Endothelial cell (in vitro differentiated cells): ENCODE results near the gene SYPL1. TPM values are rescaled to one million over a fixed set of nuclear protein-coding genes. Genes with fewer than 3 reads are reported as not detected.

Source experiments
- DNase-seq: peaks from one replicate; pipeline ENCODE4 v3.0.0; 2021; ENCODE audit warnings: low spot score
- H3K27ac Mint-ChIP-seq: one replicate; pipeline ENCODE4 v1.8.0; 2021; ENCODE audit warnings: mixed read lengths, inconsistent platforms; ENCODE audit not compliant: unreplicated experiment
- H3K27me3 Mint-ChIP-seq: one replicate; pipeline ENCODE4 v1.8.0; 2021; ENCODE audit warnings: mild to moderate bottlenecking, moderate library complexity, mixed read lengths, inconsistent platforms; ENCODE audit not compliant: unreplicated experiment
- H3K36me3 Mint-ChIP-seq: one replicate; pipeline ENCODE4 v1.8.0; 2021; ENCODE audit warnings: mild to moderate bottlenecking, low read depth, mixed read lengths, inconsistent platforms; ENCODE audit not compliant: unreplicated experiment
- H3K4me1 Mint-ChIP-seq: one replicate; pipeline ENCODE4 v1.8.0; 2021; ENCODE audit warnings: mild to moderate bottlenecking, mixed read lengths, inconsistent platforms; ENCODE audit not compliant: unreplicated experiment
- H3K4me3 Mint-ChIP-seq: one replicate; pipeline ENCODE4 v1.8.0; 2021; ENCODE audit warnings: mild to moderate bottlenecking, mixed read lengths, inconsistent platforms; ENCODE audit not compliant: unreplicated experiment
- H3K9me3 Mint-ChIP-seq: one replicate; pipeline ENCODE4 v1.8.0; 2021; ENCODE audit warnings: mixed read lengths, inconsistent platforms; ENCODE audit not compliant: unreplicated experiment
- total RNA-seq: library from RNA; stranded (reverse); fragmentation: NEBNext Ultra II Directional; extraction: Animal tissue kit (Norgen Biotek cat#: 25700); gene quantifications from one replicate; pipeline ENCODE4 v1.2.1, GENCODE V29; 2021; ENCODE audit not compliant: unreplicated experiment
- TF ChIP-seq, protein P1 (sequence below): fragments of 200-600 bp; sonication (generic); IDR thresholded peaks from one replicate; pipeline ENCODE4 v1.5.0; 2021; ENCODE audit warnings: antibody characterized with exemption; ENCODE audit not compliant: unreplicated experiment

The SYPL1 gene
- total RNA-seq, 1 donor from 2014 or later, result 92.7 TPM

DNA sequence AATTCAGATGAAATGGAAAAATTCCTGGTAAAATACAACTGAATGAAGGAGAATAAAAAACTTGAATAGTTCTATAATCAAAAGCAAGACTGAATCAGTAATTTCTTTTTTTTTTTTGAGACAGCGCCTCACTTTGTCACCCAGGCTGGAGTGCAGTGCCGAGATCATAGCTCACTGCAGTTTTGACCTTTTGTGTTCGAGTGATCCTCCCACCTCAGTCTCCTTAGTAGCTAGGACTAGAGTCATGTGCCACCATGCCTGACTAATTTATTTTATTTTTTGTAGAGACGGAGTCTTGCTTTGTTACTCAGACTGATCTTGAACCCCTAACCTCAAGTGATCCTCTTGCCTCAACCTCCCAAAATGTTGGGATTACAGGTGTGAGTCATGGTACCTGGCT lies 26.1 kb downstream of the SYPL1 start:
- no peak overlapping the region for H3K27ac Mint-ChIP-seq
- DNase-seq, result no peak
- H3K27me3 Mint-ChIP-seq, result no peaks in the 10 kb centered on the region
- TF ChIP-seq, protein P1, sequence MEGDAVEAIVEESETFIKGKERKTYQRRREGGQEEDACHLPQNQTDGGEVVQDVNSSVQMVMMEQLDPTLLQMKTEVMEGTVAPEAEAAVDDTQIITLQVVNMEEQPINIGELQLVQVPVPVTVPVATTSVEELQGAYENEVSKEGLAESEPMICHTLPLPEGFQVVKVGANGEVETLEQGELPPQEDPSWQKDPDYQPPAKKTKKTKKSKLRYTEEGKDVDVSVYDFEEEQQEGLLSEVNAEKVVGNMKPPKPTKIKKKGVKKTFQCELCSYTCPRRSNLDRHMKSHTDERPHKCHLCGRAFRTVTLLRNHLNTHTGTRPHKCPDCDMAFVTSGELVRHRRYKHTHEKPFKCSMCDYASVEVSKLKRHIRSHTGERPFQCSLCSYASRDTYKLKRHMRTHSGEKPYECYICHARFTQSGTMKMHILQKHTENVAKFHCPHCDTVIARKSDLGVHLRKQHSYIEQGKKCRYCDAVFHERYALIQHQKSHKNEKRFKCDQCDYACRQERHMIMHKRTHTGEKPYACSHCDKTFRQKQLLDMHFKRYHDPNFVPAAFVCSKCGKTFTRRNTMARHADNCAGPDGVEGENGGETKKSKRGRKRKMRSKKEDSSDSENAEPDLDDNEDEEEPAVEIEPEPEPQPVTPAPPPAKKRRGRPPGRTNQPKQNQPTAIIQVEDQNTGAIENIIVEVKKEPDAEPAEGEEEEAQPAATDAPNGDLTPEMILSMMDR, result no peak
- no peaks in the 10 kb centered on the region for H3K9me3 Mint-ChIP-seq
- H3K4me3 Mint-ChIP-seq, result no peak overlapping the region
- H3K4me1 Mint-ChIP-seq, result peaks cover 8% of the 10 kb centered on the region
- H3K36me3 Mint-ChIP-seq, result peaks cover 10% of the 10 kb centered on the region

GRCh38 chr7:106085015-106085414 lies 27.1 kb downstream of the SYPL1 start:
- Mint-ChIP-seq H3K4me1 (peaks cover 11% of the 10 kb centered on the region), H3K9me3 (no peaks in the 10 kb centered on the region), H3K27me3 (peaks cover 2% of the 10 kb centered on the region), H3K27ac (no peak overlapping the region), H3K4me3 (no peak overlapping the region), H3K36me3 (peaks cover 5% of the 10 kb centered on the region)
- DNase-seq, result no peak
- TF ChIP-seq, protein P1, result no peak

GRCh38 chr7:106083717-106084116 lies 28.4 kb downstream of the SYPL1 start:
- DNase-seq, result no peak
- H3K4me3 Mint-ChIP-seq, result no peak overlapping the region
- peak overlapping the region; percentile 16 for H3K27ac Mint-ChIP-seq
- H3K27me3 Mint-ChIP-seq, result peaks cover 4% of the 10 kb centered on the region
- no peaks in the 10 kb centered on the region for H3K9me3 Mint-ChIP-seq
- TF ChIP-seq, protein P1, result no peak
- peaks cover 5% of the 10 kb centered on the region for H3K36me3 Mint-ChIP-seq
- peaks cover 18% of the 10 kb centered on the region for H3K4me1 Mint-ChIP-seq

- Mint-ChIP-seq H3K36me3 (no peaks in the 10 kb centered on the region), H3K4me1 (peaks cover 25% of the 10 kb centered on the region), H3K9me3 (no peaks in the 10 kb centered on the region), H3K27ac (no peak overlapping the region), H3K4me3 (no peak overlapping the region), H3K27me3 (peaks cover 4% of the 10 kb centered on the region)
- no peak for DNase-seq
- TF ChIP-seq, protein P1, result no peak
Observed at GRCh38 chr7:106082087-106082854, 29.8 kb downstream of the SYPL1 start.

GRCh38 chr7:106080300-106080987 lies 31.7 kb downstream of the SYPL1 start:
- TF ChIP-seq, protein P1, result no peak
- DNase-seq, result no peak
- no peak overlapping the region for H3K4me3 Mint-ChIP-seq
- H3K27me3 Mint-ChIP-seq, result peaks cover 4% of the 10 kb centered on the region
- no peak overlapping the region for H3K27ac Mint-ChIP-seq
- H3K9me3 Mint-ChIP-seq, result no peaks in the 10 kb centered on the region
- H3K4me1 Mint-ChIP-seq, result peaks cover 31% of the 10 kb centered on the region
- no peaks in the 10 kb centered on the region for H3K36me3 Mint-ChIP-seq
